GM12892 (cell line): ENCODE data around the gene HMGCS2. TPM values are rescaled to one million over a fixed set of nuclear protein-coding genes. Genes with fewer than 3 reads are reported as not detected.

Experiments
- DNase-seq: peaks from one replicate; pipeline ENCODE4 v3.0.0; 2011; ENCODE audit not compliant: insufficient read length
- FAIRE-seq: peaks from 2 replicates; lab custom pipeline; 2011; peaks lifted over from hg19 to GRCh38; lab: Jason Lieb, UNC
- POLR2A ChIP-seq: IDR thresholded peaks from 2 replicates; pipeline ENCODE4 v1.6.1; 2011; ENCODE audit warnings: low read depth, low read length, control low read depth
- POLR2AphosphoS5 ChIP-seq: IDR thresholded peaks from 2 replicates; pipeline ENCODE4 v1.6.1; 2011; ENCODE audit warnings: low read depth, low read length, control low read depth
- TAF1 ChIP-seq: IDR thresholded peaks from 2 replicates; pipeline ENCODE4 v1.6.1; 2011; ENCODE audit warnings: low read depth, mild to moderate bottlenecking, control low read depth, low read length, borderline replicate concordance
- polyA plus RNA-seq: library from polyadenylated mRNA; unstranded; fragments of >200 nt; gene quantifications from one replicate; pipeline ENCODE4 v1.2.1, GENCODE V29; 2012; ENCODE audit warnings: missing spikeins, inconsistent platforms; ENCODE audit not compliant: missing spikeins

Gene HMGCS2
- polyA plus RNA-seq, result not detected

GRCh38 chr1:119768778-119769177 is at the start of gene HMGCS2:
TSS of gene HMGCS2 (minus strand) at chr1:119768905. CDS start at chr1:119768844, 61 bp downstream.
- FAIRE-seq, result no peak
- no peak for DNase-seq
- TF ChIP-seq POLR2AphosphoS5 (no peak), TAF1 (no peak), POLR2A (no peak)

- no peak for TF ChIP-seq POLR2A
- TF ChIP-seq TAF1, result no peak
- TF ChIP-seq POLR2AphosphoS5, result no peak
Measured at GRCh38 chr1:119818181-119818580, 49.5 kb upstream of the HMGCS2 start.

GRCh38 chr1:119816407-119816806 is 47.7 kb upstream of the HMGCS2 start:
- TF ChIP-seq TAF1 (no peak), POLR2AphosphoS5 (no peak)
- FAIRE-seq (no peak), DNase-seq (no peak)

More at GRCh38 chr1:119818181-119818580, 49.5 kb upstream of the HMGCS2 start:
- FAIRE-seq, result no peak
- DNase-seq, result no peak

- FAIRE-seq (no peak), DNase-seq (no peak)
- no peak for TF ChIP-seq TAF1
- no peak for TF ChIP-seq POLR2AphosphoS5
- TF ChIP-seq POLR2A, result no peak
Measured at GRCh38 chr1:119815928-119816327, 47.2 kb upstream of the HMGCS2 start.

GRCh38 chr1:119815361-119815760 is 46.7 kb upstream of the HMGCS2 start:
- TF ChIP-seq POLR2A (no peak), POLR2AphosphoS5 (no peak), TAF1 (no peak)
- FAIRE-seq (no peak), DNase-seq (no peak)

GRCh38 chr1:119814288-119814687 is 45.6 kb upstream of the HMGCS2 start:
- TF ChIP-seq POLR2AphosphoS5 (no peak), POLR2A (no peak), TAF1 (no peak)
- DNase-seq (no peak), FAIRE-seq (no peak)

- TF ChIP-seq POLR2AphosphoS5 (no peak), POLR2A (no peak), TAF1 (no peak)
- no peak for FAIRE-seq
- no peak for DNase-seq
Measured at GRCh38 chr1:119811985-119812557, 43.4 kb upstream of the HMGCS2 start.

GRCh38 chr1:119811387-119811786 is 42.7 kb upstream of the HMGCS2 start, which contains the start of gene REG4:
TSS of gene REG4 (minus strand) at chr1:119811460. CDS start at chr1:119808769, 2,691 bp downstream.
- no peak for DNase-seq
- no peak for FAIRE-seq
- TF ChIP-seq POLR2AphosphoS5, result no peak
- no peak for TF ChIP-seq TAF1
- TF ChIP-seq POLR2A, result no peak

GRCh38 chr1:119808972-119809550 is 40.4 kb upstream of the HMGCS2 start:
- TF ChIP-seq POLR2AphosphoS5 (no peak), TAF1 (no peak), POLR2A (no peak)
- peak; percentile 54 for FAIRE-seq

GRCh38 chr1:119808491-119808890 is 39.8 kb upstream of the HMGCS2 start:
- DNase-seq (no peak), FAIRE-seq (no peak)
- TF ChIP-seq POLR2AphosphoS5, result no peak

More at GRCh38 chr1:119808972-119809550, 40.4 kb upstream of the HMGCS2 start:
- DNase-seq, result peak; percentile 25

GRCh38 chr1:119806489-119806888 is 37.8 kb upstream of the HMGCS2 start:
- DNase-seq, result no peak
- no peak for FAIRE-seq
- TF ChIP-seq POLR2A, result no peak
- TF ChIP-seq TAF1, result no peak
- no peak for TF ChIP-seq POLR2AphosphoS5

- no peak for FAIRE-seq
- TF ChIP-seq TAF1, result no peak
- no peak for TF ChIP-seq POLR2A
- TF ChIP-seq POLR2AphosphoS5, result no peak
- DNase-seq, result no peak
Measured at GRCh38 chr1:119805746-119806145, 37.0 kb upstream of the HMGCS2 start.
